Measurements from ENCODE around the gene PERM1. TPM values are rescaled to one million over a fixed set of nuclear protein-coding genes. Genes with fewer than 3 reads are reported as not detected.
"Not testable (repeated sequence)": the region's sequence is repeated elsewhere in the genome, so short reads cannot be mapped to it uniquely, and the experiment has no call there.

Gene PERM1
- polyA plus RNA-seq, 1 donor (not counting 4 experiments of a cell fraction or from before 2014, with no cell fraction given), result not detected

DNA sequence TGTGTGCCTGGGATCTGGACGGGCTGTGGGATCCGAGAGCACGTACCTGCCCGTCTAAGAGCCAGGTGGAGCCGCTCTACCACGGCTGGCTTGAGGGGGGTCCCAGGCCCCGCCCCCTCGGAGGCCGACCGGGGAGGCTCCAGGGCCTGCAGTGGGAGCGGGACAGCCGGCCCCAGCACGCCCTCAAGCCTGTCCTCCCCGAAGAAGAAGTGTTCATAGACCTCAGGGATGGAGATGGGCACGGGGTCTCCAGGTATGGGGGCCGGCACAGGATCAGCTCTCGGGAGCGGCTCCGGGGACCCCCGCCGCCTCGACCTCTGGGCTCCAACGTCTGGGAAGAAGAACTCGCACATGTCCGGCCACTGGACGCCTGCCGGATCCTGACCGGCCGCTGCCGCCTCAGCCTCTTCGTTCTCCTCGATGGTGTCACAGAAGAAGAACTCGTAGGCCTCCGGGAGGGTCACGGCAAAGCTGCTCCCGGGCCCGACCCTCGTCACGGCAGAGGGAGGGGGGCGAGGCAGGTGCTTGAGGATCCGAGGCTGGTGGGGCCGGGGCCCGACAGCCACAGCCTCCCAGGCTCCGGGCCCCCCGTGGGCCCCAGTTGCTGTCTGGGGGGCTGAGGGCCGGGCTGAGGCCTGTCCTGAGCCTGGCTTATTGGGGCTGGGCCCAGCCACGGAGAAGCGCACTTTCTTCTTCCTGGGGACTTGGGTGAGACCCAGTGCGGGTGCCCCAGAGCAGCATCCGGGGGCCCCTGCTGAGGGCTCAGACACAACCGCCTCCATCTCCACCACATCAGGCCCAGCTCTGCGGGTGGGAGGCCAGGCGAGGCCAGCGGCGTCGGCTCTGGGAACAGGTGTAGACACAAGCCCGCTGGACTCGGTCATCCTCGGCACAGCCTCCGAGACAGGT is 2.8 kb downstream of the PERM1 start:
- peaks cover 4% of the 10 kb centered on the region for H3K4me1 ChIP-seq (ENCODE audit: control insufficient read depth, extremely low read depth, insufficient read depth, low read length)
- H4K20me1 ChIP-seq (ENCODE audit: control insufficient read depth, extremely low read depth, insufficient read depth, low read length), result no peaks in the 10 kb centered on the region
- dilution Hi-C loops (cut with MboI; ENCODE audit: extremely low pct_ligation_motif_present, low sequenced_read_pairs), result no loop called here
- DNase-seq (ENCODE audit: low read depth, low spot score) (no peak), FAIRE-seq (no peak)
- H3K36me3 ChIP-seq (ENCODE audit: control insufficient read depth in 2 of 2, extremely low read depth in 1 of 2, insufficient read depth in 2 of 2, low read length in 2 of 2), result peaks cover 0 to under 1% of the 10 kb centered on the region in 2 experiments
- H3K79me2 ChIP-seq (ENCODE audit: control insufficient read depth, insufficient read depth, low read length), result no peaks in the 10 kb centered on the region
- H3K27ac ChIP-seq (ENCODE audit: control insufficient read depth, insufficient read depth, low read length), result no peak overlapping the region
- H3K4me3 ChIP-seq (ENCODE audit: control insufficient read depth in 2 of 3, extremely low read depth in 1 of 3, insufficient read depth in 2 of 3, low read depth in 1 of 3, low read length in 3 of 3), result no peak overlapping the region
- H2AFZ ChIP-seq (ENCODE audit: control insufficient read depth, low read length), result no peak overlapping the region
- no peaks in the 10 kb centered on the region for H3K9me3 ChIP-seq (ENCODE audit: control insufficient read depth, low read depth, low read length)
- H3K9me1 ChIP-seq (ENCODE audit: control insufficient read depth, extremely low read depth, insufficient read depth, low read length), result no peaks in the 10 kb centered on the region
- H3K9ac ChIP-seq (ENCODE audit: control insufficient read depth, extremely low read depth, insufficient read depth, low read length), result no peak overlapping the region
- H3K4me2 ChIP-seq (ENCODE audit: control insufficient read depth, extremely low read depth, insufficient read depth, low read depth, low read length), result no peak overlapping the region
- H3K27me3 ChIP-seq (ENCODE audit: control insufficient read depth, extremely low read depth, insufficient read depth, low read length), result peaks cover 47% of the 10 kb centered on the region
- TF ChIP-seq, protein P1, sequence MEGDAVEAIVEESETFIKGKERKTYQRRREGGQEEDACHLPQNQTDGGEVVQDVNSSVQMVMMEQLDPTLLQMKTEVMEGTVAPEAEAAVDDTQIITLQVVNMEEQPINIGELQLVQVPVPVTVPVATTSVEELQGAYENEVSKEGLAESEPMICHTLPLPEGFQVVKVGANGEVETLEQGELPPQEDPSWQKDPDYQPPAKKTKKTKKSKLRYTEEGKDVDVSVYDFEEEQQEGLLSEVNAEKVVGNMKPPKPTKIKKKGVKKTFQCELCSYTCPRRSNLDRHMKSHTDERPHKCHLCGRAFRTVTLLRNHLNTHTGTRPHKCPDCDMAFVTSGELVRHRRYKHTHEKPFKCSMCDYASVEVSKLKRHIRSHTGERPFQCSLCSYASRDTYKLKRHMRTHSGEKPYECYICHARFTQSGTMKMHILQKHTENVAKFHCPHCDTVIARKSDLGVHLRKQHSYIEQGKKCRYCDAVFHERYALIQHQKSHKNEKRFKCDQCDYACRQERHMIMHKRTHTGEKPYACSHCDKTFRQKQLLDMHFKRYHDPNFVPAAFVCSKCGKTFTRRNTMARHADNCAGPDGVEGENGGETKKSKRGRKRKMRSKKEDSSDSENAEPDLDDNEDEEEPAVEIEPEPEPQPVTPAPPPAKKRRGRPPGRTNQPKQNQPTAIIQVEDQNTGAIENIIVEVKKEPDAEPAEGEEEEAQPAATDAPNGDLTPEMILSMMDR (optimal IDR thresholded peaks at IDR 0.05 in 1 of 3, IDR thresholded peaks at IDR 0.05 in 1 of 3, conservative IDR thresholded peaks at IDR 0.05 in 1 of 3; ENCODE audit: extremely low read depth in 1 of 3, insufficient read depth in 2 of 3, low read length in 3 of 3), result no peak
- TF ChIP-seq EZH2 (IDR thresholded peaks at IDR 0.05; ENCODE audit: low read length), result no peak

DNA sequence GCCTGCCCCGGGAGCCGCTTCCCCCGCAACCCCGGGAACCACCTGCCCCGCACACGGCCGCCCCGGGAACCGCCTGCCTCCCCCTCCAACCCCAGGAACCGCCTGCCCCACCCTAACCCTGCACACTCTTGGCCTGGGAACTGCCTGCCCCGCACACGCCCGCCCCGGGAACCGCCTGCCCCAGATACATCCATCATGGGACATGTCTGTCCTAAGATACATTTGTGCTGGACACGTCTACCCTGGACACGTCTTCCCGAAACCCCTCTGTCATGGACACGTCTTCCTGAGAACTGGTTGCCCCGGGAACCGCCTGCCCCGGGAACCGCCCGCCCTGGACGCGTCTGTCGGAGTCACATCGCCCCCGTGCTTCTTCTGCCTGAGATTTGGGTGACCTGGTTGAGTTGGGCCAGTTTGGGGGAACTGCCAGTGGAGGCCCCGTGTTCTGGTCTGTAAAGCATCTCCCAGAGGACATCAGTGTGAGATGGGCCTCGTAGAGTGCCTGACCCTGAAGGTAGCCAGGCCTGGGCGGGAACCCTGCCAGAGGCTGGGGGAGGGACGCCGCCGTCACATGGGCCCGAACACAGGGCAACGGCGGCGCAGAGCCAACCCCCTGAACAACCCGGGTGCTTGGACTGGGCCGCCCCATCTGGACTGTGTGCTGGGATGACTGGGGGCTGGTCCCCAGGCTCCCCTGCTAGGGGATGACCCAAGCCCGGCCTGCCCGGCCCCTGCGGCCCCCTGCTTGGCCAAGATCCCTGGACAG is 3.6 kb downstream of the PERM1 start:
- H3K27me3 ChIP-seq (ENCODE audit: control insufficient read depth, extremely low read depth, insufficient read depth, low read length), result peaks cover 39% of the 10 kb centered on the region
- dilution Hi-C loops (cut with MboI; ENCODE audit: extremely low pct_ligation_motif_present, low sequenced_read_pairs), result no loop called here
- no peaks in the 10 kb centered on the region for H3K9me1 ChIP-seq (ENCODE audit: control insufficient read depth, extremely low read depth, insufficient read depth, low read length)
- H3K27ac ChIP-seq (ENCODE audit: control insufficient read depth, insufficient read depth, low read length), result no peak overlapping the region
- no peak for FAIRE-seq
- no peaks in the 10 kb centered on the region for H4K20me1 ChIP-seq (ENCODE audit: control insufficient read depth, extremely low read depth, insufficient read depth, low read length)
- H3K9ac ChIP-seq (ENCODE audit: control insufficient read depth, extremely low read depth, insufficient read depth, low read length), result no peak overlapping the region
- H3K4me3 ChIP-seq (ENCODE audit: control insufficient read depth in 2 of 3, extremely low read depth in 1 of 3, insufficient read depth in 2 of 3, low read depth in 1 of 3, low read length in 3 of 3), result no peak overlapping the region
- TF ChIP-seq, protein P1 (optimal IDR thresholded peaks at IDR 0.05 in 1 of 3, IDR thresholded peaks at IDR 0.05 in 1 of 3, conservative IDR thresholded peaks at IDR 0.05 in 1 of 3; ENCODE audit: extremely low read depth in 1 of 3, insufficient read depth in 2 of 3, low read length in 3 of 3), result no peak
- no peak for TF ChIP-seq EZH2 (IDR thresholded peaks at IDR 0.05; ENCODE audit: low read length)
- no peaks in the 10 kb centered on the region for H3K79me2 ChIP-seq (ENCODE audit: control insufficient read depth, insufficient read depth, low read length)
- peaks cover 4% of the 10 kb centered on the region for H3K4me1 ChIP-seq (ENCODE audit: control insufficient read depth, extremely low read depth, insufficient read depth, low read length)
- H3K9me3 ChIP-seq (ENCODE audit: control insufficient read depth, low read depth, low read length), result no peaks in the 10 kb centered on the region
- H3K36me3 ChIP-seq (ENCODE audit: control insufficient read depth in 2 of 2, extremely low read depth in 1 of 2, insufficient read depth in 2 of 2, low read length in 2 of 2), result peaks cover 0 to 1% of the 10 kb centered on the region in 2 experiments
- H3K4me2 ChIP-seq (ENCODE audit: control insufficient read depth, extremely low read depth, insufficient read depth, low read depth, low read length), result no peak overlapping the region
- DNase-seq (ENCODE audit: low read depth, low spot score), result no peak
- no peak overlapping the region for H2AFZ ChIP-seq (ENCODE audit: control insufficient read depth, low read length)

DNA sequence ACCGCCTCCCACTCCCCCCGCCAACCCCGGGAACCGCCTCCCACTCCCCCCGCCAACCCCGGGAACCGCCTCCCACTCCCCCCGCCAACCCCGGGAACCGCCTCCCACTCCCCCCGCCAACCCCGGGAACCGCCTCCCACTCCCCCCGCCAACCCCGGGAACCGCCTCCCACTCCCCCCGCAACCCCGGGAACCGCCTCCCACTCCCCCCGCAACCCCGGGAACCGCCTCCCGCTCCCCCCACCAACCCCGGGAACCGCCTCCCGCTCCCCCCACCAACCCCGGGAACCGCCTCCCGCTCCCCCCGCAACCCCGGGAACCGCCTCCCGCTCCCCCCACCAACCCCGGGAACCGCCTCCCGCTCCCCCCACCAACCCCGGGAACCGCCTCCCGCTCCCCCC is 5.1 kb downstream of the PERM1 start:
- H3K4me3 ChIP-seq (ENCODE audit: control insufficient read depth in 2 of 3, extremely low read depth in 1 of 3, insufficient read depth in 2 of 3, low read depth in 1 of 3, low read length in 3 of 3); H3K4me1 ChIP-seq (ENCODE audit: control insufficient read depth, extremely low read depth, insufficient read depth, low read length); DNase-seq (ENCODE audit: low read depth, low spot score); H3K36me3 ChIP-seq (ENCODE audit: control insufficient read depth in 2 of 2, extremely low read depth in 1 of 2, insufficient read depth in 2 of 2, low read length in 2 of 2); H3K4me2 ChIP-seq (ENCODE audit: control insufficient read depth, extremely low read depth, insufficient read depth, low read depth, low read length); H2AFZ ChIP-seq (ENCODE audit: control insufficient read depth, low read length); H3K79me2 ChIP-seq (ENCODE audit: control insufficient read depth, insufficient read depth, low read length); H4K20me1 ChIP-seq (ENCODE audit: control insufficient read depth, extremely low read depth, insufficient read depth, low read length); dilution Hi-C loops (cut with MboI; ENCODE audit: extremely low pct_ligation_motif_present, low sequenced_read_pairs); H3K9ac ChIP-seq (ENCODE audit: control insufficient read depth, extremely low read depth, insufficient read depth, low read length); H3K27ac ChIP-seq (ENCODE audit: control insufficient read depth, insufficient read depth, low read length); FAIRE-seq; H3K9me1 ChIP-seq (ENCODE audit: control insufficient read depth, extremely low read depth, insufficient read depth, low read length); H3K9me3 ChIP-seq (ENCODE audit: control insufficient read depth, low read depth, low read length): not testable (repeated sequence)
- H3K27me3 ChIP-seq (ENCODE audit: control insufficient read depth, extremely low read depth, insufficient read depth, low read length), result peaks cover 25% of the 10 kb centered on the region

Measured in keratinocyte (primary cell).